Activated CD4-positive, alpha-beta T cell treated with anti-CD3 and anti-CD28 coated beads, Interleukin-2, amount 50 U/mL, for 4 hours (primary cell): ENCODE measurements around the gene CREBZF.
"Not testable (repeated sequence)": the region's sequence is repeated elsewhere in the genome, so short reads cannot be mapped to it uniquely, and the experiment has no call there.

ENCODE experiments used
- DNase-seq, 2 experiments: peaks; one replicate each; pipeline ENCODE4 v3.0.0-alpha.2; 2020

CREBZF gene

DNA sequence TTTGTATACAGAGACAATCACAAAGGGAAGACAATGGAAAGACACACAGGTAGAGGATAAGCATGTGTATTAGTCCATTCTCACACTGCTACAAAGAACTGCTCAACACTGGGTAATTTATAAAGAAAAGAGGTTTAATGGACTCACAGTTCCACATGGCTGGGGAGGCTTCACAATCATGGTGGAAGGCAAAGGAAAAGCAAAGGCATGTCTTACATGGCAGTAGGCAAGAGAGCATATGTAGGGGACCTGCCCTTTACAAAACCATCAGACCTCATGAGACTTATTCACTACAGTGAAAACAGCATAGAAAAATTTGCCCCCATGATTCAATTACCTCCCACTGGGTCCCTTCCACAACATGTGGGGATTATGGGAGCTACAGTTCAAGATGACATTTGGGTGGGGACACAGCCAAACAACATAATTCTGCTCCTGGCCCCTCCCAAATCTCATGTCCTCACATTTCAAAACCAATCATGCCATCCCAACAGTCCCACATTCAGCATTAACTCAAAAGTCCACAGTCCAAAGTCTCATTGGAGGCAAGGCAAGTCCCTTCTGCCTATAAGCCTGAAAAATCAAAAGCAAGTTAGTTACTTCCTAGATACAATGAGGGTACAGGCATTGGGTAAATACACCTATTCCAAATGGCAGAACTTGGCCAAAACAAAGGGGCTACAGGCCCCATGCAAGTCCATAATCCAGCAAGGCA is 6.2 kb upstream of the CREBZF start:
- not testable (repeated sequence) for DNase-seq

GRCh38 chr11:85668157-85668556 is 3.2 kb upstream of the CREBZF start:
- DNase-seq, result no peak

DNA sequence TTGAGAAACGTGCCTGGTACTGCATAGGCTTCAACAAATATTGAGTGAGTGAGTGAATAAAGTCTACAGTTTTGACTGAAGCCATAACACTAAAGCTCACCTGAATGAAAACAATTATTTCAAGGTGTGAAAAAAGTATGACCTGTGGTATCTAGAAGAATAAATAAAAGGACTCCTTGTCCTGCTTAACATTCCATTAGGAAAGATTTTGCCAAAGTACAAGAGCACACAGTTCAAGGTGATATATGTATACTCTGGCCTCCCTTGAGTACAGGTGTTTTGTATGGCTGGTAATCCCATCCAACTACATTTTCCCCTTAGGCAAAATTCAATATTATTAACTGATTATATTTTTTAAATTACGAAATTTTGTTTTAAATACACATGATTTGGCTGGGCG is 1.8 kb upstream of the CREBZF start:
- DNase-seq, result no peak

DNA sequence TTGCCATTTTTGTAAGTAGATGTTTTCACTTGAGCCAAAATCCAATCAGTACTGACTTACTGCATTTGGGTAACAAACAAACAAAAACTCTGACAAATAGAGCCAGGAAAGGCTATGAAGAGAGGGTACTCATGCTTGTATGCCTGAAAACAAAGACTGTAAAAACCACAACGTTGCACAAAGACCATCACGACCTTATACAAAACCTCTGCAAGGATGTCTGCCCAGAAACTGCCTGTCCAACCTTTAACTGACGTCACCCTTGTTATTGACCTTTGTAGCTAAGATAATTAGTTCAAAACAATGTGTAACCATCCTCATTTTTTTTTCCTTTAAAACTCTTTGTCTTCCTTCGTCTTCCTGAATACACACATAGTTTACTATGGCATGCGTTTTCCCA is 804 bp upstream of the CREBZF start:
- no peak for DNase-seq

GRCh38 chr11:85663753-85664614 is 945 bp downstream of the CREBZF start:
- DNase-seq, result peak; percentile 88 to 89

DNA sequence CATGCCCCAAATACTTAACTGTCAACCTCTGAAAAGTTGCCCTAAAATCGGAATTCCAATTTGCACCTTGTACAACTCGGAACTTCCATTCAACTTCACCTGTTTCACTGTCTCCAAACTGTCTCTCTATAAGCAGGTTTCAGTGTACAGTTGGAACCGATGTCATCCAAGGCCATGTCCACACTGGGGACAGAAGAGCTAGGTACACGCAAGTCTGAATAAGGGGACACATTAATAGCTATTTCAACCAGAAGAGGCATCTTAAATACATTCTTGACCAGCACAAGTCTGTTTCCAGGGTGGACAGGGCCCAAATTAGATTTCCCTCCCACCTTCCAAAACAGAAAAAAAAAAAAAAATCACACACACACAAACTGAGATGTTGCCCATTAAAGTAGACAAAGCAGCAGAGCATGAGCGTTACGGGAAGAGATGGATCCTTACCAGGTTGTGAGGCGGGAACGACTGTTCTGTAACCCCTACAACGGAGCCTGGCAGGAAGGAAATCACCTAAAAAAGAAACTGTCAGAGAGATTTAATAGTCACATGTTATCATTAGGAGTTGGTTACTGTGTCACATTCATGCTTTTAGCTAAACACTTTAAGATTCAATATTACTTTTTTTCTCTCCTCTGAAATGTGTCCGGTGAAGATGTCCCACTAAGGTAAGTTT is 1.7 kb downstream of the CREBZF start:
- DNase-seq, result no peak

DNA sequence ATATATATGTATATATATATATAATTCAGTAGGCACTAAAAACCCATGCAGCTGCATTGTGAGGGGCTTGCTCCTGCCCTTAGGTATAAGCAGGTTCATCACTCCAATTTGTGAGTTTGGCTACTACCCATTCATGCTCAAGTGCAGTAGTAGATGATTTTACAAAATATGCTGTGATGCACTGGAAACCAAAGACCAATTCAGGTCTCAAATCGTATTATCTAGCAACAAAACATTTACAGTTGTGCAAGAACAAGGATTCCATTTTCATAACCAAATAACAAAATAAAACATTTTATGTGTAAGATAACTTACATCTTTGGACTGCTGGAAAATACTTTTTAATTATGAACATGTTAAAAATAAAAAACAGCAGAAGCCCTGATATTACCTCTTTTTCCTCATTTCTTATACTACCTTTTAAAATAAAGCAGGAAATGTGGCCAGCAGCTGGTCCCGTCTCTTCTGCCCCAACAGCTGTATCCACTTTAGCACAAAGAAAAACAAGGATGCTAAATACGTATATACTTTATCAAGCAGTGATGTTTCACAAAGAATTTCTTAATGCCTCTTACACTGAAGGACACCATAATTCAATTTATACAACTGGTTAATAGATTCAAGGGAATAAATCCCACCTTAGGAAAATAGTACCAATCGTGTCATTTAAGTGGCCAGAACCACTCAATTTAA is 2.8 kb downstream of the CREBZF start:
- DNase-seq, result no peak

GRCh38 chr11:85658180-85658579 is 6.7 kb downstream of the CREBZF start:
- DNase-seq, result no peak

GRCh38 chr11:85656777-85657176 is 8.2 kb downstream of the CREBZF start:
- DNase-seq, result no peak

GRCh38 chr11:85654343-85654742 is 10.6 kb downstream of the CREBZF start:
- DNase-seq, result not testable (repeated sequence)

GRCh38 chr11:85652786-85653447 is 12.0 kb downstream of the CREBZF start:
- DNase-seq, result no peak

- DNase-seq, result no peak
Measured at GRCh38 chr11:85651118-85651517, 13.8 kb downstream of the CREBZF start.

DNA sequence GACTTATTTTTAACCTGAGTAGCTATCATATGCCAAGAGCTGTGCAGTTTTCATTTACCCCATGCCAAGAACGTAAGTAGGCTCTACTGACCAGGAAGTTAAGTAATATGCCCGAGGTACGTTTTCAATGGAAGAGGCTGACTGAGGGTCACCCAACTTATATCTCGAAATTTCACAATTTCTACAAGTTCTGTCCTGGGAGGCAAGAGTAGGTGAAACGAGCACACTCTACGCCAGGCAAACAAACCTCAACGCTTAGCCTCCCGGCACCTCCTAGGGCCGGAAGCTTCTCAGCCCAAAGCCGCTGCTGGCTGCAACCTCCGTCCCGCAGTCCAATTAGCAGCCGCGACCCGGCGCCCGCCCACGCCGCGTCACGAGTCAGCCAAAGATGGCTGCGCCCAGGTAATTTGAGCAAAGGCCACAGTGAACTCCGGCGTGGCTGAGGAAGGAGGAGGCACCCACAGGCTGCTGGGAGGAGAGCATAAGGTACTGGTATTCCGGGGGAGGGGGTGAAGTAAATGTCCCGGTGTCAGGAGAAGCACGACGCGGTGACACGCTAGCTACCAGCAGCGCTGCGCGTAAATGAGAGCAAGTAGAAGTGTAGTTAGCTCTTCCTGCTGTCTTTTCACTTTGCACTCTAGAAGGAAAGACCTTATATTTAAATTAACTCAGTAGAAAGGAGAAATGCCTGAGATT is 17.2 kb downstream of the CREBZF start, which contains the start of gene TMEM126A:
TMEM126A (plus strand) TSS at position 364 of the 696 bp plus-strand sequence. CDS start 2,289 bp downstream, outside the sequence.
- peak; percentile 90 to 91 for DNase-seq

DNA sequence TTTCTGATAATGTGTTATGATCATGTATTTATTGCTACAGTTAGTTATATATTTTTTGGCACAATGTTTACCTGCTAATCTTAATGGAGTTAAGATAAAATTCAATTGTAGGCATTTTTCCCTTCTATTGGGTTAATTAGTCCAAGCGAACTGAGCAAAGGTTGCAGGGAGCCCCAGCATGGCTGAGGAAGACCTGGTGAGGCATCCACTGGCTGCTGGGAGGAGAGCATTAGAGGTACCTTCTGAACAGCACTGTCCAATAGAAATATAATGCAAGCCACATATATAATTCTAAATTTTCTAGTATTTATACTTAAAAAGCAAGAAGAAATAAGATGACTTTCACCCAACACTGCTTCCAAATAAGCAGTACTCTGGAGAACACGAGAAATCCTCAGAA is 17.9 kb downstream of the CREBZF start:
- DNase-seq, result no peak

- no peak for DNase-seq
Measured at GRCh38 chr11:85643191-85643614, 21.7 kb downstream of the CREBZF start.

- no peak for DNase-seq
Measured at GRCh38 chr11:85634747-85635146, 30.2 kb downstream of the CREBZF start.

- DNase-seq, result peak; percentile 42 to 43
Measured at GRCh38 chr11:85628771-85629341, 36.1 kb downstream of the CREBZF start.

DNA sequence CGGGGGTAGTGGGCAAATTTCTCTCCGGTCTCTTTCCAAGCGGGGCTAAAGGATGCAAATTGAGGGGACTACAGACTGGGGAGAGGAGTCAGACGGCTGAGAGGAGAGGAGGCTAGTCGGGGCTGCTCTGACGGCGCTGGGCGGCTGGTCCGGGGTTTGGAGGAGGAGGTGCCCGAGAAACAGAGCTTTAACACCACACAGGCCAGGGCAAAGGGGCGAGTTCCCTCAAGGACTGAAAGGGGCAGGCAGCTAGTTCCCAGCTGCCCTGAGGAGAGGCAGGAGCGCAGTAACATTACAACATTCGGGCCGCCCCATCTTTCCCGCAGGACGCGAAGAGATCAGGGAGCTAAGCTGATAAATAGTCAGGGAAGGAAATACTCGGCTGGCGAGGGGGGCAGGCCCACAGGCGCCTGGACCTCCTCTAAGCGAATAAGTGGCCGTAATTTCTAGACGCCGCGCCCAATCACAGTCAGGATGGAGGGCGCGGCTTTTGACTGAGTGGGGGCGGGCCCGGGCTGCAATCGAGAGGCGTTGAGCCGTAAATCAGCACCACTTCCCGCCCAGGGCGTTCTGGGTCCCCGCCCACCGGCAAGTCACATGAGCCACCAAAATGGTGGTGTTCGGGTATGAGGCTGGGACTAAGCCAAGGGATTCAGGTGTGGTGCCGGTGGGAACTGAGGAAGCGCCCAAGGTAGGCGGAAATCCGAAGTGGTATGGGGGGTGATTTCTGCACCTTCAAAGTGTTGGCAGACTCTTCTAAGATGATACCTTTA is 36.7 kb downstream of the CREBZF start, which contains the start of gene TMEM126B:
TMEM126B (plus strand) TSS at position 596 of the 773 bp plus-strand sequence; CDS start at position 611, 15 bp downstream.
- DNase-seq, result peak; percentile 95 to 96

- no peak for DNase-seq
Measured at GRCh38 chr11:85627332-85627997, 37.5 kb downstream of the CREBZF start, which contains the start of gene DLG2. TSS of gene DLG2 (minus strand) at chr11:85627344.

- DNase-seq, result no peak
Measured at GRCh38 chr11:85626496-85626895, 38.4 kb downstream of the CREBZF start.
